HT1080 (cell line): ENCODE data around the gene WEE1. TPM values are rescaled to one million over a fixed set of nuclear protein-coding genes. Genes with fewer than 3 reads are reported as not detected.
"Not testable (repeated sequence)": the region's sequence is repeated elsewhere in the genome, so short reads cannot be mapped to it uniquely, and the experiment has no call there.

Experiments used
- DNase-seq: peaks from one replicate; pipeline ENCODE4 v3.0.0-alpha.2; 2015; ENCODE audit warnings: low read depth
- polyA plus RNA-seq, 2 experiments: library from polyadenylated mRNA; depleted of rRNA; stranded (reverse); fragments of >200 nt; gene quantifications; 2 replicates each; pipeline ENCODE4 v1.2.3, GENCODE V29; 2015
- total RNA-seq: library from RNA; depleted of rRNA; stranded (reverse); fragments of >200 nt; shearing (Covaris generic); gene quantifications from 2 replicates; pipeline ENCODE4 v1.2.3, GENCODE V29; 2014; rRNA removed

Gene WEE1
- 37.5 and 39.0 TPM in 2 replicates for total RNA-seq
- 27.1 and 37.1 TPM in 2 replicates for polyA plus RNA-seq (2015; cell fraction: cytosol; rRNA removed)
- 92.4 and 105 TPM in 2 replicates for polyA plus RNA-seq (2015; cell fraction: nucleus; rRNA removed)

GRCh38 chr11:9573052-9573774 lies at the start of gene WEE1:
Gene WEE1 (plus strand): TSS chr11:9573670. CDS start chr11:9573934, 264 bp downstream.
- peak; percentile 100 for DNase-seq

GRCh38 chr11:9524001-9524400 lies 49.5 kb upstream of the WEE1 start:
- no peak for DNase-seq

GRCh38 chr11:9525116-9525515 lies 48.4 kb upstream of the WEE1 start:
- no peak for DNase-seq

- peak; percentile 56 for DNase-seq
Measured at GRCh38 chr11:9527481-9528135, 45.9 kb upstream of the WEE1 start.

GRCh38 chr11:9528136-9528501 lies 45.4 kb upstream of the WEE1 start:
- DNase-seq, result no peak

- no peak for DNase-seq
Measured at GRCh38 chr11:9528573-9529333, 44.7 kb upstream of the WEE1 start.

- no peak for DNase-seq
Measured at GRCh38 chr11:9529334-9529650, 44.2 kb upstream of the WEE1 start.

GRCh38 chr11:9530020-9530621 lies 43.3 kb upstream of the WEE1 start:
- DNase-seq, result no peak

- DNase-seq, result no peak
Measured at GRCh38 chr11:9530901-9531625, 42.4 kb upstream of the WEE1 start.

GRCh38 chr11:9533058-9533457 lies 40.4 kb upstream of the WEE1 start:
- DNase-seq, result no peak

GRCh38 chr11:9533736-9534473 lies 39.6 kb upstream of the WEE1 start:
- no peak for DNase-seq

GRCh38 chr11:9535189-9535781 lies 38.2 kb upstream of the WEE1 start:
- peak; percentile 54 for DNase-seq

- DNase-seq, result no peak
Measured at GRCh38 chr11:9538548-9538947, 34.9 kb upstream of the WEE1 start.

- DNase-seq, result not testable (repeated sequence)
Measured at GRCh38 chr11:9549216-9549615, 24.3 kb upstream of the WEE1 start.

- DNase-seq, result no peak
Measured at GRCh38 chr11:9550191-9550628, 23.3 kb upstream of the WEE1 start.

- DNase-seq, result no peak
Measured at GRCh38 chr11:9561279-9561982, 12.0 kb upstream of the WEE1 start.

- DNase-seq, result no peak
Measured at GRCh38 chr11:9562716-9563115, 10.8 kb upstream of the WEE1 start.

- no peak for DNase-seq
Measured at GRCh38 chr11:9563196-9563730, 10.2 kb upstream of the WEE1 start.
